ENCODE measurements around the gene PRPF38A. TPM values are rescaled to one million over a fixed set of nuclear protein-coding genes. Genes with fewer than 3 reads are reported as not detected.

The PRPF38A gene
- total RNA-seq, 1 experiment from 2014 or later, result 41.6 TPM

- H3K4me1 ChIP-seq (ENCODE audit: control insufficient read depth, insufficient read depth, low read length), result no peaks in the 10 kb centered on the region
- H3K9me3 ChIP-seq (ENCODE audit: control insufficient read depth, insufficient read depth, low read depth, low read length), result no peaks in the 10 kb centered on the region
- H3K27ac ChIP-seq (ENCODE audit: low read length), result no peak overlapping the region
- no peaks in the 10 kb centered on the region for H3K27me3 ChIP-seq (ENCODE audit: control insufficient read depth, insufficient read depth, low read length)
- H3K36me3 ChIP-seq (ENCODE audit: control insufficient read depth, insufficient read depth, low read length), result peaks cover 19% of the 10 kb centered on the region
- ChIA-PET POLR2A (no interaction called here), CTCF (no interaction called here)
- intact Hi-C loops (cut with micrococcal nuclease; ENCODE audit: unreplicated experiment), result no loop called here
- ATAC-seq (no peak), DNase-seq (ENCODE audit: low read depth, low spot score) (no peak)
- no TSS peak for BruUV-seq (replicated peaks)
- in situ Hi-C loops (cut with HindIII; ENCODE audit: low pct_unique_long_range_greater_than_20kb, low sequenced_read_pairs), result no loop called here
- H3K4me3 ChIP-seq (ENCODE audit: low read depth in 2 of 2, low read length in 2 of 2), result no peak overlapping the region
- TF ChIP-seq TCF7L2 (IDR thresholded peaks at IDR 0.05; ENCODE audit: low read depth, low read length) (no peak), POLR2AphosphoS5 (IDR thresholded peaks at IDR 0.05; ENCODE audit: low read depth, low read length) (no peak), REST (IDR thresholded peaks at IDR 0.05; ENCODE audit: insufficient read depth in 1 of 2, low read depth in 2 of 2, low read length in 1 of 2) (no peak), CTCF (IDR thresholded peaks at IDR 0.05) (no peak)
Measured at GRCh38 chr1:52355847-52356505, 48.4 kb upstream of the PRPF38A start.

GRCh38 chr1:52356818-52357355 is 47.5 kb upstream of the PRPF38A start:
- in situ Hi-C loops (cut with HindIII; ENCODE audit: low pct_unique_long_range_greater_than_20kb, low sequenced_read_pairs) (no loop called here), intact Hi-C loops (cut with micrococcal nuclease; ENCODE audit: unreplicated experiment) (no loop called here)
- Histone ChIP-seq H3K36me3 (ENCODE audit: control insufficient read depth, insufficient read depth, low read length) (peaks cover 22% of the 10 kb centered on the region), H3K27me3 (ENCODE audit: control insufficient read depth, insufficient read depth, low read length) (no peaks in the 10 kb centered on the region), H3K9me3 (ENCODE audit: control insufficient read depth, insufficient read depth, low read depth, low read length) (no peaks in the 10 kb centered on the region), H3K27ac (ENCODE audit: low read length) (no peak overlapping the region), H3K4me3 (ENCODE audit: low read depth in 2 of 2, low read length in 2 of 2) (no peak overlapping the region), H3K4me1 (ENCODE audit: control insufficient read depth, insufficient read depth, low read length) (no peaks in the 10 kb centered on the region)
- TF ChIP-seq TCF7L2 (IDR thresholded peaks at IDR 0.05; ENCODE audit: low read depth, low read length), result no peak
- TF ChIP-seq CTCF (IDR thresholded peaks at IDR 0.05), result no peak
- no peak for TF ChIP-seq REST (IDR thresholded peaks at IDR 0.05; ENCODE audit: insufficient read depth in 1 of 2, low read depth in 2 of 2, low read length in 1 of 2)
- TF ChIP-seq POLR2AphosphoS5 (IDR thresholded peaks at IDR 0.05; ENCODE audit: low read depth, low read length), result no peak
- no peak for TF ChIP-seq SIN3A (IDR thresholded peaks at IDR 0.05; ENCODE audit: borderline replicate concordance, insufficient read depth, low read depth, low read length)
- ATAC-seq (no peak), DNase-seq (ENCODE audit: low read depth, low spot score) (no peak)
- CTCF ChIA-PET, result no interaction called here
- no TSS peak for BruUV-seq (replicated peaks)
- POLR2A ChIA-PET, result no interaction called here
